Measurements from ENCODE around the gene RABGGTA. TPM values are rescaled to one million over a fixed set of nuclear protein-coding genes. Genes with fewer than 3 reads are reported as not detected.
A peak's percentile ranks its signal among the peaks of the same experiment; 100 is the strongest.

The RABGGTA gene
- polyA plus RNA-seq, 4 donors, result 25.3 to 58.6 (median 36.0) TPM

GRCh38 chr14:24308342-24309124 is 37.1 kb upstream of the RABGGTA start:
- H3K4me3 ChIP-seq (ENCODE audit: low read depth in 1 of 3, low read length in 3 of 3), result no peak overlapping the region
- H3K27ac ChIP-seq (ENCODE audit: low read depth in 1 of 3, low read length in 2 of 3), result peak overlapping the region; percentile 76 to 99 (median 98)
- H3K36me3 ChIP-seq (ENCODE audit: control insufficient read depth in 3 of 3, insufficient read depth in 2 of 3, low read depth in 1 of 3, low read length in 3 of 3), result peaks cover 20 to 66% (median 20%) of the 10 kb centered on the region in 3 donors
- no peaks in the 10 kb centered on the region for H3K27me3 ChIP-seq (ENCODE audit: control insufficient read depth in 3 of 3, insufficient read depth in 3 of 3, low read length in 3 of 3)
- 60 to 82% (median 70%) methylated on average over 7 of the region's 7 CpGs for WGBS, 3 donors
- DNase-seq (no peak), FAIRE-seq (no peak)
- H3K4me1 ChIP-seq (ENCODE audit: control insufficient read depth in 3 of 3, insufficient read depth in 2 of 3, low read depth in 1 of 3, low read length in 2 of 3), result peaks cover 4 to 73% (median 15%) of the 10 kb centered on the region in 3 donors
- H3K9me3 ChIP-seq (ENCODE audit: control insufficient read depth in 2 of 2, insufficient read depth in 1 of 2, low read depth in 1 of 2, low read length in 1 of 2), result no peaks in the 10 kb centered on the region

- Histone ChIP-seq H3K36me3 (ENCODE audit: control insufficient read depth in 3 of 3, insufficient read depth in 2 of 3, low read depth in 1 of 3, low read length in 3 of 3) (peaks cover 20 to 68% (median 20%) of the 10 kb centered on the region in 3 donors), H3K27me3 (ENCODE audit: control insufficient read depth in 3 of 3, insufficient read depth in 3 of 3, low read length in 3 of 3) (no peaks in the 10 kb centered on the region), H3K4me3 (ENCODE audit: low read depth in 1 of 3, low read length in 3 of 3) (peak within 1 kb of the TSS in 2 of 3 donors; percentile 55 to 64), H3K27ac (ENCODE audit: low read depth in 1 of 3, low read length in 2 of 3) (peak within 1 kb of the TSS; percentile 76 to 99 (median 98)), H3K4me1 (ENCODE audit: control insufficient read depth in 3 of 3, insufficient read depth in 2 of 3, low read depth in 1 of 3, low read length in 2 of 3) (peaks cover 4 to 80% (median 17%) of the 10 kb centered on the region in 3 donors), H3K9me3 (ENCODE audit: control insufficient read depth in 2 of 2, insufficient read depth in 1 of 2, low read depth in 1 of 2, low read length in 1 of 2) (no peaks in the 10 kb centered on the region)
- peak; percentile 95 to 96 for DNase-seq
- WGBS, 3 donors, result 9 to 44% (median 23%) methylated on average over 6 of the region's 6 CpGs
- FAIRE-seq, result no peak
Observed at GRCh38 chr14:24307575-24308341, 36.4 kb upstream of the RABGGTA start, which contains the start of gene CIDEB. TSS of gene CIDEB (minus strand) at chr14:24307977. CDS start at chr14:24307858, 119 bp downstream.

GRCh38 chr14:24307156-24307574 is 35.8 kb upstream of the RABGGTA start:
- WGBS, 3 donors, result 32 to 70% (median 40%) methylated on average over 11 of the region's 11 CpGs
- Histone ChIP-seq H3K4me3 (ENCODE audit: low read depth in 1 of 3, low read length in 3 of 3) (peak overlapping the region in 2 of 3 donors; percentile 55 to 64), H3K4me1 (ENCODE audit: control insufficient read depth in 3 of 3, insufficient read depth in 2 of 3, low read depth in 1 of 3, low read length in 2 of 3) (peaks cover 4 to 86% (median 19%) of the 10 kb centered on the region in 3 donors), H3K9me3 (ENCODE audit: control insufficient read depth in 2 of 2, insufficient read depth in 1 of 2, low read depth in 1 of 2, low read length in 1 of 2) (no peaks in the 10 kb centered on the region), H3K27ac (ENCODE audit: low read depth in 1 of 3, low read length in 2 of 3) (peak overlapping the region; percentile 76 to 99 (median 98)), H3K27me3 (ENCODE audit: control insufficient read depth in 3 of 3, insufficient read depth in 3 of 3, low read length in 3 of 3) (no peaks in the 10 kb centered on the region), H3K36me3 (ENCODE audit: control insufficient read depth in 3 of 3, insufficient read depth in 2 of 3, low read depth in 1 of 3, low read length in 3 of 3) (peaks cover 20 to 72% (median 25%) of the 10 kb centered on the region in 3 donors)
- DNase-seq (peak in 1 of 2 donors; percentile 38), FAIRE-seq (no peak)

- Histone ChIP-seq H3K9me3 (ENCODE audit: control insufficient read depth in 2 of 2, insufficient read depth in 1 of 2, low read depth in 1 of 2, low read length in 1 of 2) (no peaks in the 10 kb centered on the region), H3K36me3 (ENCODE audit: control insufficient read depth in 3 of 3, insufficient read depth in 2 of 3, low read depth in 1 of 3, low read length in 3 of 3) (peaks cover 27 to 67% (median 31%) of the 10 kb centered on the region in 3 donors), H3K27ac (ENCODE audit: low read depth in 1 of 3, low read length in 2 of 3) (peak overlapping the region in 2 of 3 donors; percentile 73 to 84), H3K4me1 (ENCODE audit: control insufficient read depth in 3 of 3, insufficient read depth in 2 of 3, low read depth in 1 of 3, low read length in 2 of 3) (peaks cover 0 to 85% (median 6%) of the 10 kb centered on the region in 3 donors), H3K4me3 (ENCODE audit: low read depth in 1 of 3, low read length in 3 of 3) (no peak overlapping the region), H3K27me3 (ENCODE audit: control insufficient read depth in 3 of 3, insufficient read depth in 3 of 3, low read length in 3 of 3) (no peaks in the 10 kb centered on the region)
- 66 to 91% (median 76%) methylated on average over 11 of the region's 11 CpGs for WGBS, 3 donors
- DNase-seq (no peak), FAIRE-seq (no peak)
Observed at GRCh38 chr14:24304019-24304387, 32.6 kb upstream of the RABGGTA start.

GRCh38 chr14:24300326-24300980 is 29.1 kb upstream of the RABGGTA start:
- Histone ChIP-seq H3K9me3 (ENCODE audit: control insufficient read depth in 2 of 2, insufficient read depth in 1 of 2, low read depth in 1 of 2, low read length in 1 of 2) (no peaks in the 10 kb centered on the region), H3K27ac (ENCODE audit: low read depth in 1 of 3, low read length in 2 of 3) (peak overlapping the region; percentile 79 to 98 (median 88)), H3K4me3 (ENCODE audit: low read depth in 1 of 3, low read length in 3 of 3) (peak overlapping the region; percentile 80 to 97 (median 88)), H3K27me3 (ENCODE audit: control insufficient read depth in 3 of 3, insufficient read depth in 3 of 3, low read length in 3 of 3) (no peaks in the 10 kb centered on the region), H3K4me1 (ENCODE audit: control insufficient read depth in 3 of 3, insufficient read depth in 2 of 3, low read depth in 1 of 3, low read length in 2 of 3) (peaks cover 0 to 72% (median 4%) of the 10 kb centered on the region in 3 donors), H3K36me3 (ENCODE audit: control insufficient read depth in 3 of 3, insufficient read depth in 2 of 3, low read depth in 1 of 3, low read length in 3 of 3) (peaks cover 18 to 62% (median 26%) of the 10 kb centered on the region in 3 donors)
- FAIRE-seq, result no peak
- WGBS, 3 donors, result 14 to 27% (median 18%) methylated on average over 16 of the region's 16 CpGs
- DNase-seq, result no peak

- Histone ChIP-seq H3K4me1 (ENCODE audit: control insufficient read depth in 3 of 3, insufficient read depth in 2 of 3, low read depth in 1 of 3, low read length in 2 of 3) (peaks cover 0 to 66% (median 4%) of the 10 kb centered on the region in 3 donors), H3K27me3 (ENCODE audit: control insufficient read depth in 3 of 3, insufficient read depth in 3 of 3, low read length in 3 of 3) (no peaks in the 10 kb centered on the region), H3K4me3 (ENCODE audit: low read depth in 1 of 3, low read length in 3 of 3) (peak within 1 kb of the TSS; percentile 80 to 97 (median 88)), H3K9me3 (ENCODE audit: control insufficient read depth in 2 of 2, insufficient read depth in 1 of 2, low read depth in 1 of 2, low read length in 1 of 2) (no peaks in the 10 kb centered on the region), H3K36me3 (ENCODE audit: control insufficient read depth in 3 of 3, insufficient read depth in 2 of 3, low read depth in 1 of 3, low read length in 3 of 3) (peaks cover 11 to 58% (median 20%) of the 10 kb centered on the region in 3 donors), H3K27ac (ENCODE audit: low read depth in 1 of 3, low read length in 2 of 3) (peak within 1 kb of the TSS; percentile 93 to 98 (median 94))
- 0 to 1% (median 1%) methylated on average over 72 to 75 of the region's 75 CpGs for WGBS, 3 donors
- FAIRE-seq (no peak), DNase-seq (peak; percentile 93 to 98)
Observed at GRCh38 chr14:24299255-24300191, 28.1 kb upstream of the RABGGTA start, which contains the start of the genes DHRS1 and NOP9. TSS of gene DHRS1 (minus strand) at chr14:24299780. CDS start at chr14:24299106, 674 bp downstream. TSS of gene NOP9 (plus strand) at chr14:24299850. CDS start at chr14:24299955, 105 bp downstream.

GRCh38 chr14:24298892-24299254 is 27.5 kb upstream of the RABGGTA start:
- peak overlapping the region; percentile 57 to 97 (median 88) for H3K4me3 ChIP-seq (ENCODE audit: low read depth in 1 of 3, low read length in 3 of 3)
- WGBS, 3 donors, result 30 to 50% (median 35%) methylated on average over 7 of the region's 7 CpGs
- H3K27me3 ChIP-seq (ENCODE audit: control insufficient read depth in 3 of 3, insufficient read depth in 3 of 3, low read length in 3 of 3), result no peaks in the 10 kb centered on the region
- peaks cover 0 to 59% (median 4%) of the 10 kb centered on the region in 3 donors for H3K4me1 ChIP-seq (ENCODE audit: control insufficient read depth in 3 of 3, insufficient read depth in 2 of 3, low read depth in 1 of 3, low read length in 2 of 3)
- peak overlapping the region; percentile 93 to 98 (median 94) for H3K27ac ChIP-seq (ENCODE audit: low read depth in 1 of 3, low read length in 2 of 3)
- FAIRE-seq (no peak), DNase-seq (peak; percentile 60 to 67)
- H3K36me3 ChIP-seq (ENCODE audit: control insufficient read depth in 3 of 3, insufficient read depth in 2 of 3, low read depth in 1 of 3, low read length in 3 of 3), result peaks cover 8 to 54% (median 20%) of the 10 kb centered on the region in 3 donors
- H3K9me3 ChIP-seq (ENCODE audit: control insufficient read depth in 2 of 2, insufficient read depth in 1 of 2, low read depth in 1 of 2, low read length in 1 of 2), result no peaks in the 10 kb centered on the region

Measured in small intestine (tissue), 7 donors.